CD4-positive, alpha-beta T cell (primary cell): ENCODE measurements around the gene AUTS2. TPM values are rescaled to one million over a fixed set of nuclear protein-coding genes. Genes with fewer than 3 reads are reported as not detected.

ENCODE experiments used
- ATAC-seq: fragments of 200-7000 bp; cut with Tn5 transposase; one replicate; pipeline ENCODE4 v1.10.0; 2022; ENCODE audit warnings: mild to moderate bottlenecking; ENCODE audit not compliant: poor library complexity
- CTCF ChIA-PET: fragments of 350-600 bp; sonication (Branson Sonifier 250); formaldehyde crosslinking; loops from one replicate; lab custom pipeline; 2021; ENCODE audit warnings: antibody characterized with exemption, inconsistent platforms; lab: Charles Lee
- POLR2A ChIA-PET: fragments of 350-600 bp; sonication (Branson Sonifier 250); formaldehyde crosslinking; loops from one replicate; lab custom pipeline; 2021; ENCODE audit warnings: antibody characterized with exemption, inconsistent platforms; lab: Charles Lee
- DNase-seq, 14 experiments: peaks; one replicate each; pipeline ENCODE4 v3.0.0-alpha.2; 2013 to 2020; ENCODE audit warnings: mixed read lengths in 2 of 14
- H3K27ac ChIP-seq, 2 donors: one replicate each; pipeline versions ENCODE4 v1.5.1 to v1.7.0; 2013; ENCODE audit warnings: low read length in 2 of 2, low read depth in 1 of 2, mild to moderate bottlenecking in 1 of 2
- H3K27me3 ChIP-seq, 2 experiments: 1 replicate in 1 of 2; 2 replicates in 1 of 2; pipeline versions ENCODE4 v1.6.1 to v1.7.0; 2013; ENCODE audit warnings: low read length in 2 of 2, control low read depth in 1 of 2, mild to moderate bottlenecking in 1 of 2, moderate library complexity in 1 of 2; ENCODE audit not compliant: insufficient read depth in 2 of 2, control insufficient read depth in 1 of 2
- H3K36me3 ChIP-seq: one replicate; pipeline ENCODE4 v1.6.1; 2013; ENCODE audit warnings: low read length, control low read depth; ENCODE audit not compliant: insufficient read depth
- H3K4me1 ChIP-seq: one replicate; pipeline ENCODE4 v1.6.1; 2013; ENCODE audit warnings: low read length, control low read depth; ENCODE audit not compliant: insufficient read depth
- H3K4me3 ChIP-seq: one replicate; pipeline ENCODE4 v1.5.1; 2013; ENCODE audit warnings: mild to moderate bottlenecking, low read length, moderate library complexity
- H3K9me3 ChIP-seq, 2 experiments: 1 replicate in 1 of 2; 2 replicates in 1 of 2; pipeline versions ENCODE4 v1.6.1 to v1.7.0; 2013; ENCODE audit warnings: low read length in 2 of 2, mild to moderate bottlenecking in 2 of 2, control low read depth in 1 of 2, moderate library complexity in 1 of 2; ENCODE audit not compliant: control insufficient read depth in 1 of 2, insufficient read depth in 1 of 2
- H3K27ac Mint-ChIP-seq: one replicate; pipeline ENCODE4 v1.8.0; 2020; ENCODE audit warnings: mixed read lengths
- H3K27me3 Mint-ChIP-seq: one replicate; pipeline ENCODE4 v1.8.0; 2021; ENCODE audit warnings: mixed read lengths
- H3K36me3 Mint-ChIP-seq: one replicate; pipeline ENCODE4 v1.8.0; 2021; ENCODE audit warnings: low read depth, mixed read lengths
- H3K4me1 Mint-ChIP-seq: one replicate; pipeline ENCODE4 v1.8.0; 2021; ENCODE audit warnings: low read depth, mixed read lengths
- H3K4me3 Mint-ChIP-seq: one replicate; pipeline ENCODE4 v1.8.0; 2020; ENCODE audit warnings: mild to moderate bottlenecking, mixed read lengths
- H3K9me3 Mint-ChIP-seq: one replicate; pipeline ENCODE4 v1.8.0; 2020; ENCODE audit warnings: mixed read lengths
- intact Hi-C, 2 experiments: fragments of 100-400 bp; cut with DNase I in 1 of 2; cut with micrococcal nuclease in 1 of 2; formaldehyde crosslinking; loops; one replicate each; pipeline versions ENCODE4 v1.15.1 to v1.9.0; 2023 to 2025; cut with DNase I, micrococcal nuclease
- total RNA-seq, 174 experiments: library from RNA in 2 of 174; stranded (reverse) in 2 of 174; gene quantifications; one replicate each; pipeline ENCODE4 v1.2.3 and lab custom pipeline; 2021 to 2026
- TF ChIP-seq, protein P1 (sequence below): fragments of 200-600 bp; IDR thresholded peaks from one replicate; pipeline ENCODE4 v1.8.0; 2022; ENCODE audit warnings: antibody characterized with exemption, mild to moderate bottlenecking

Gene AUTS2
- total RNA-seq, 2 experiments from 2014 or later: 43.6 to 47.6 TPM

GRCh38 chr7:70408891-70409290 is 810.6 kb downstream of the AUTS2 start:
- ATAC-seq: no peak
- H3K36me3 Mint-ChIP-seq: no peaks in the 10 kb centered on the region
- no peak for DNase-seq
- no peaks in the 10 kb centered on the region for H3K27me3 ChIP-seq
- no peaks in the 10 kb centered on the region for H3K36me3 ChIP-seq
- H3K4me1 ChIP-seq: no peaks in the 10 kb centered on the region
- H3K9me3 ChIP-seq: no peaks in the 10 kb centered on the region
- intact Hi-C loops: no loop called here
- H3K4me1 Mint-ChIP-seq: no peaks in the 10 kb centered on the region
- ChIA-PET CTCF (no interaction called here), POLR2A (no interaction called here)
- H3K9me3 Mint-ChIP-seq: no peaks in the 10 kb centered on the region
- no peak overlapping the region for H3K4me3 ChIP-seq
- H3K27ac ChIP-seq: no peak overlapping the region
- no peaks in the 10 kb centered on the region for H3K27me3 Mint-ChIP-seq
- TF ChIP-seq, protein P1, sequence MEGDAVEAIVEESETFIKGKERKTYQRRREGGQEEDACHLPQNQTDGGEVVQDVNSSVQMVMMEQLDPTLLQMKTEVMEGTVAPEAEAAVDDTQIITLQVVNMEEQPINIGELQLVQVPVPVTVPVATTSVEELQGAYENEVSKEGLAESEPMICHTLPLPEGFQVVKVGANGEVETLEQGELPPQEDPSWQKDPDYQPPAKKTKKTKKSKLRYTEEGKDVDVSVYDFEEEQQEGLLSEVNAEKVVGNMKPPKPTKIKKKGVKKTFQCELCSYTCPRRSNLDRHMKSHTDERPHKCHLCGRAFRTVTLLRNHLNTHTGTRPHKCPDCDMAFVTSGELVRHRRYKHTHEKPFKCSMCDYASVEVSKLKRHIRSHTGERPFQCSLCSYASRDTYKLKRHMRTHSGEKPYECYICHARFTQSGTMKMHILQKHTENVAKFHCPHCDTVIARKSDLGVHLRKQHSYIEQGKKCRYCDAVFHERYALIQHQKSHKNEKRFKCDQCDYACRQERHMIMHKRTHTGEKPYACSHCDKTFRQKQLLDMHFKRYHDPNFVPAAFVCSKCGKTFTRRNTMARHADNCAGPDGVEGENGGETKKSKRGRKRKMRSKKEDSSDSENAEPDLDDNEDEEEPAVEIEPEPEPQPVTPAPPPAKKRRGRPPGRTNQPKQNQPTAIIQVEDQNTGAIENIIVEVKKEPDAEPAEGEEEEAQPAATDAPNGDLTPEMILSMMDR: no peak
- no peak overlapping the region for H3K27ac Mint-ChIP-seq
- H3K4me3 Mint-ChIP-seq: no peak overlapping the region

DNA sequence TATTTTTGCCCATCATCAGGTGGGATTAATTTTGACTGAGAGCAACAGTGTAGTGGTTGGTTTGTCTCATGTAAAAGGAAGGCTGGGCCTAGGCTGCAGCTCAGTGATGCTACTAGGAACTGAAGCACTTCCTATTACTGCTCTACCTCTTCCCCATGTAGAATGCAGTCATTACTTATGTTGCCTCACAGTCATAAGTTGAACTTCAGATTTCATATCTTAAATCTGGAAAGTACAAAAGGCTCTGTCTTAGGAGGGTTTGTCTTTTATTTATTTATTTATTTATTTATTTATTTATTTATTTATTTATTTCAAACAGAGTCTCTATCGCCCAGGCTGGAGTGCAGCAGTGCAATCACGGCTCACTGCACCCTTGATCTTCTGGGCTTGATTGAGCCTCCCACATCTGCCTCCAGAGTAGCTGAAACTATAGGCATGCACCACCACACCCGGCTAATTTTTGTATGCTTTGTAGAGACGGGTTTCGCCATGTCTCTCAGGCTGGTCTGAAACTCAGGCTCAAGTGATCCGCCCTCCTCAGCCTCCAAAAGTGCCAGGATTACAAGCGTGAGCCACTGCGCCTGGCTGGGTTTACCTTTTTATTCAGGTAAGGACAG is 812.0 kb downstream of the AUTS2 start:
- DNase-seq (no peak), ATAC-seq (no peak)
- Histone ChIP-seq H3K9me3 (no peaks in the 10 kb centered on the region), H3K4me1 (no peaks in the 10 kb centered on the region), H3K27ac (no peak overlapping the region), H3K27me3 (no peaks in the 10 kb centered on the region), H3K36me3 (no peaks in the 10 kb centered on the region), H3K4me3 (no peak overlapping the region)
- TF ChIP-seq, protein P1: no peak
- Mint-ChIP-seq H3K27ac (no peak overlapping the region), H3K4me3 (no peak overlapping the region), H3K27me3 (no peaks in the 10 kb centered on the region), H3K36me3 (no peaks in the 10 kb centered on the region), H3K9me3 (no peaks in the 10 kb centered on the region), H3K4me1 (no peaks in the 10 kb centered on the region)
- intact Hi-C loops: no loop called here
- ChIA-PET CTCF (no interaction called here), POLR2A (no interaction called here)

DNA sequence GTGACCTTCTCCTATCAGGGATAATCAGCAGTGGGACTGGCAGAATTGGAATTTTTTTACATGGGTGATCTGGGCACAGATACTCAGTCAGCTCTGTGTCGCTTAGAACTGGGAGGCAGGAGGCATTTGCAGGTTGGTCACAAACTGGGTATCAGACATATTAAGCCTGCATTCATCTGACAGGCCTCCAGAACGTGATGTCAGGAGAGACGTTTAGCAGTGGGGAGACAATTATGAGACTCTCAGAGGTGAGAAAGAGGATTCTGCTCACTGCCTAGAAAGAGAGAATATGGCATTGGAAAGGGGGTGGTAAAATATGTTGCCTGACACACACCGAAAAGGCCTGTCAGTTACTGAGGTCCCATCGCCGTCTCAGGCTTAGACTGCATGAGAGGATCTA is 816.1 kb downstream of the AUTS2 start:
- no peak for ATAC-seq
- TF ChIP-seq, protein P1: no peak
- no peaks in the 10 kb centered on the region for H3K36me3 ChIP-seq
- no peaks in the 10 kb centered on the region for H3K36me3 Mint-ChIP-seq
- H3K9me3 ChIP-seq: no peaks in the 10 kb centered on the region
- no peaks in the 10 kb centered on the region for H3K4me1 ChIP-seq
- H3K27me3 ChIP-seq: no peaks in the 10 kb centered on the region
- no peak overlapping the region for H3K27ac ChIP-seq
- intact Hi-C loops: no loop called here
- no peaks in the 10 kb centered on the region for H3K27me3 Mint-ChIP-seq
- POLR2A ChIA-PET: no interaction called here
- H3K4me3 ChIP-seq: no peak overlapping the region
- CTCF ChIA-PET: no interaction called here
- DNase-seq: no peak
- H3K9me3 Mint-ChIP-seq: no peaks in the 10 kb centered on the region
- H3K27ac Mint-ChIP-seq: no peak overlapping the region
- no peaks in the 10 kb centered on the region for H3K4me1 Mint-ChIP-seq
- no peak overlapping the region for H3K4me3 Mint-ChIP-seq
